Embryonic facial prominence (tissue), 1 donor: ENCODE results near the gene NDUFS1.
"Not testable (repeated sequence)": the region's sequence is repeated elsewhere in the genome, so short reads cannot be mapped to it uniquely, and the experiment has no call there.

Experiments
- DNase-seq: peaks from one replicate; pipeline ENCODE4 v3.0.0-alpha.2; 2016; ENCODE audit errors: extremely low spot score

Gene NDUFS1

GRCh38 chr2:206098471-206098870 lies 60.8 kb downstream of the NDUFS1 start:
- DNase-seq = no peak

GRCh38 chr2:206096876-206097275 lies 62.4 kb downstream of the NDUFS1 start:
- DNase-seq = no peak

GRCh38 chr2:206095536-206096332 lies 63.5 kb downstream of the NDUFS1 start:
- no peak for DNase-seq

GRCh38 chr2:206092297-206092696 lies 66.9 kb downstream of the NDUFS1 start:
- DNase-seq = no peak

- DNase-seq = no peak
Measured at GRCh38 chr2:206088248-206088647, 71.0 kb downstream of the NDUFS1 start.

GRCh38 chr2:206086716-206087350 lies 72.4 kb downstream of the NDUFS1 start:
- DNase-seq = no peak

GRCh38 chr2:206085742-206086445 lies 73.3 kb downstream of the NDUFS1 start, which contains the start of gene INO80D:
Gene INO80D, minus strand, starts transcription at chr2:206086174. Its CDS starts 23,158 bp downstream, at chr2:206063016.
- DNase-seq = peak; percentile 89

- DNase-seq = no peak
Measured at GRCh38 chr2:206084870-206085741, 74.1 kb downstream of the NDUFS1 start.

- DNase-seq = no peak
Measured at GRCh38 chr2:206084439-206084869, 74.8 kb downstream of the NDUFS1 start.

- no peak for DNase-seq
Measured at GRCh38 chr2:206083602-206084438, 75.4 kb downstream of the NDUFS1 start.

GRCh38 chr2:206082298-206082843 lies 76.9 kb downstream of the NDUFS1 start:
- DNase-seq = no peak

GRCh38 chr2:206080927-206081326 lies 78.3 kb downstream of the NDUFS1 start:
- no peak for DNase-seq

GRCh38 chr2:206079699-206080465 lies 79.4 kb downstream of the NDUFS1 start:
- no peak for DNase-seq

GRCh38 chr2:206077879-206078278 lies 81.4 kb downstream of the NDUFS1 start:
- DNase-seq = not testable (repeated sequence)

GRCh38 chr2:206075113-206075512 lies 84.1 kb downstream of the NDUFS1 start:
- DNase-seq = no peak

GRCh38 chr2:206071807-206072206 lies 87.4 kb downstream of the NDUFS1 start:
- no peak for DNase-seq

GRCh38 chr2:206069417-206069816 lies 89.8 kb downstream of the NDUFS1 start:
- no peak for DNase-seq

GRCh38 chr2:206068207-206068606 lies 91.0 kb downstream of the NDUFS1 start:
- no peak for DNase-seq
